Right lobe of liver (tissue), 6 donors: Measurements from ENCODE around the gene PDCD6IP. TPM values are rescaled to one million over a fixed set of nuclear protein-coding genes. Genes with fewer than 3 reads are reported as not detected.

ENCODE experiments used
- ATAC-seq, 4 donors: fragments of 200-7000 bp; cut with Tn5 transposase; one replicate each; pipeline ENCODE4 v1.9.1; 2020; ENCODE audit warnings: mild to moderate bottlenecking in 4 of 4, moderate library complexity in 4 of 4
- DNase-seq, 3 donors: peaks; one replicate each; pipeline ENCODE4 v3.0.0-alpha.2; 2020
- H3K27ac ChIP-seq, 3 donors: fragments of 200-600 bp; one replicate each; pipeline ENCODE4 v1.8.0; 2022
- H3K27me3 ChIP-seq, 2 donors: fragments of 200-600 bp; one replicate each; pipeline ENCODE4 v1.8.0; 2022
- H3K36me3 ChIP-seq, 4 donors: fragments of 200-600 bp; sonication (generic) in 1 of 4; one replicate each; pipeline versions ENCODE4 v1.5.1 to v1.8.0; 2017 to 2022; ENCODE audit warnings: control low read depth in 1 of 4
- H3K4me1 ChIP-seq, 4 donors: fragments of 200-600 bp; sonication (generic) in 1 of 4; one replicate each; pipeline versions ENCODE4 v1.5.1 to v1.8.0; 2017 to 2022; ENCODE audit warnings: control low read depth in 1 of 4
- H3K4me3 ChIP-seq, 3 donors: fragments of 200-600 bp; one replicate each; pipeline ENCODE4 v1.8.0; 2022
- H3K9me3 ChIP-seq, 4 donors: fragments of 200-600 bp; sonication (generic) in 1 of 4; one replicate each; pipeline versions ENCODE4 v1.5.1 to v1.8.0; 2017 to 2022; ENCODE audit warnings: control low read depth in 1 of 4
- CTCF ChIP-seq, 4 donors: fragments of 200-600 bp in 3 of 4; fragments of 450-650 bp in 1 of 4; IDR thresholded peaks; one replicate each; pipeline versions ENCODE4 v1.5.1 to v1.8.0; 2016 to 2022; ENCODE audit warnings: antibody characterized with exemption in 4 of 4, mild to moderate bottlenecking in 2 of 4
- POLR2A ChIP-seq: fragments of 450-650 bp; IDR thresholded peaks from one replicate; pipeline ENCODE4 v1.6.1; 2017; ENCODE audit warnings: antibody characterized with exemption, mild to moderate bottlenecking
- WGBS: methylation state at CpG from one replicate; pipeline ENCODE4 v1.1.6; 2018; ENCODE audit warnings: low coverage, low lambda C conversion rate; ENCODE audit not compliant: insufficient coverage; ENCODE audit errors: missing lambda C conversion rate; 5-methylcytosine and 5-hydroxymethylcytosine counted together
- intact Hi-C, 2 donors: fragments of 100-400 bp; cut with DNase I; formaldehyde crosslinking; loops; one replicate each; pipeline versions ENCODE4 v1.11.2 to v1.14.1; 2022
- total RNA-seq, 6 experiments: library from RNA; depleted of rRNA in 2 of 6; stranded (reverse); fragments of >200 nt in 2 of 6; fragmentation: NEBNext Ultra II Directional in 3 of 6; extraction: Animal tissue kit (Norgen Biotek cat#: 25700) in 3 of 6; gene quantifications; one replicate each; pipeline versions ENCODE4 v1.1.0 to v1.2.4, GENCODE V29; 2016 to 2023
- donor health status: DM: no; HTN: yes; CAD: no.
- donor health status: DM: no; HTN: no; CAD: no.
- donor health status: DM: no; HTN: no; CAD: no.
- donor health status: DM: no; HTN: yes; CAD: no.
- donor health status: DM: no; HTN: yes; CAD: no.

Gene PDCD6IP
- total RNA-seq, 6 experiments from 2014 or later = 83.0 to 140 (median 116) TPM

DNA sequence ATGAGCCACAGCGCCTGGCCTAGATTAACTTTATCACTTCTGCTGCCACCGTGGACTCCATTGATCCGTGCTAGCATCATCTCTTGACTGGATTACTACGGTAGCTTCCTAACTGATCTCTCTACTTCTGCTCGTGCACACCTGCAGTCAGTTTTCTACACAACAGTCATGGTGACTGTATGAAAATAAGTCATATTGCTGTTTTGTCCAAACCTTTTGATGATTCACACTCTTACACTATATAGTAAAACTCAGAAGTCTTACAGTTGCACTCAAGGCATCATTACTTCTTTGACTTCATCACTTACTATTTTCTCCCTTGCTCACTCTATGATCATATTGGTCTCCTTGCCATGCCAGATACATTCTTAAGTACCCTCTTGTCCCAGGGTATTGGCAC is 10.1 kb downstream of the PDCD6IP start:
- 96% methylated on average over 5 of the region's 5 CpGs for WGBS
- Histone ChIP-seq H3K9me3 (peaks cover 0 to 3% (median 0%) of the 10 kb centered on the region in 4 donors), H3K27ac (no peak overlapping the region), H3K4me3 (no peak overlapping the region), H3K27me3 (no peaks in the 10 kb centered on the region), H3K36me3 (peaks cover 0 to 1% (median 0%) of the 10 kb centered on the region in 4 donors), H3K4me1 (peaks cover 0 to 40% (median 18%) of the 10 kb centered on the region in 4 donors)
- ATAC-seq = no peak
- no peak for TF ChIP-seq POLR2A
- TF ChIP-seq CTCF (IDR thresholded peaks at IDR 0.05) = no peak
- no peak for DNase-seq
- intact Hi-C loops = no loop called here

DNA sequence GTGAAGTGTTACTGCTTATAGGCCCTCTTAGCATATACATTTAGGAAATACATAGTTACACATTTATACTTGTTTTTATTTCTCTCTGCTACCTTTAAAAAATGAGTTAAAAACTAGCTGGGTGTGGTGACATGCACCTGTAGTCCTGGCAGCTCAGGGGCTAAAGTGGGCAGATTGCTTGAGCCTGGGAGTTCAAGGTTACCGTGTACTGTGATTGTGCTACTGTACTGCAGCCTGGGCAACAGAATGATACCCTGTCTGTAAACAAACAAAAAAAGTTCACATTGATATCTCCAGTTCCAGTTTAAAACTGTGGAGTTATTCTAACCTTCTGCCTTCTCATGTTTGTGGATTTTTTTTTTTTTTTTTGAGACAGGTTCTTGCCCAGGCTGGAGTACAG is 12.1 kb downstream of the PDCD6IP start:
- Histone ChIP-seq H3K4me3 (no peak overlapping the region), H3K27me3 (no peaks in the 10 kb centered on the region), H3K27ac (peak overlapping the region in 1 of 3 donors; percentile 33), H3K4me1 (peaks cover 0 to 39% (median 18%) of the 10 kb centered on the region in 4 donors), H3K9me3 (no peaks in the 10 kb centered on the region), H3K36me3 (peaks cover 0 to 10% (median 5%) of the 10 kb centered on the region in 4 donors)
- intact Hi-C loops = no loop called here
- TF ChIP-seq CTCF (IDR thresholded peaks at IDR 0.05) = no peak
- TF ChIP-seq POLR2A = no peak
- DNase-seq = no peak
- peak; percentile 66 to 91 (median 82) for ATAC-seq
- 42% methylated on average over 1 of the region's 1 CpG for WGBS

DNA sequence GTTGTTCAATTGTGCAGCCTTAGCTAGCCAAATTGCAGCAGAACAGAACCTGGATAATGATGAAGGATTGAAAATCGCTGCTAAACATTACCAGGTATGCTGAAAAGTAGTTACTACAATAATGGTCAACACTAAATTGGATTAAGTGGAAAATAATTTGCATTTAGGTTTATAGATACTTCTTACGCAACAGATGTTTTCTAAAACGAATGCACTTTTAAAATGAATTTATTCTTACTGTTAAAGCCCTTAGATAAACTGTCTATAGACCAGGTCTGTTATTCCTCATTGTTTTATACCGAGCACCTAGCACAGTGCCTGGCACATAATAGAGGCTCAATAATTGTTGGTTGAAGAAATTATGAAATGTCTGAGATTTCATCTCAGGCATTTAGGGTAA is 23.6 kb downstream of the PDCD6IP start:
- H3K36me3 ChIP-seq = peaks cover 0 to 36% (median 8%) of the 10 kb centered on the region in 4 donors
- no peaks in the 10 kb centered on the region for H3K4me1 ChIP-seq
- H3K27ac ChIP-seq = no peak overlapping the region
- no peak for ATAC-seq
- no peak overlapping the region for H3K4me3 ChIP-seq
- no peaks in the 10 kb centered on the region for H3K9me3 ChIP-seq
- no peaks in the 10 kb centered on the region for H3K27me3 ChIP-seq
- TF ChIP-seq CTCF (IDR thresholded peaks at IDR 0.05) (no peak), POLR2A (no peak)
- 92% methylated on average over 4 of the region's 4 CpGs for WGBS
- intact Hi-C loops = no loop called here
- DNase-seq = no peak

DNA sequence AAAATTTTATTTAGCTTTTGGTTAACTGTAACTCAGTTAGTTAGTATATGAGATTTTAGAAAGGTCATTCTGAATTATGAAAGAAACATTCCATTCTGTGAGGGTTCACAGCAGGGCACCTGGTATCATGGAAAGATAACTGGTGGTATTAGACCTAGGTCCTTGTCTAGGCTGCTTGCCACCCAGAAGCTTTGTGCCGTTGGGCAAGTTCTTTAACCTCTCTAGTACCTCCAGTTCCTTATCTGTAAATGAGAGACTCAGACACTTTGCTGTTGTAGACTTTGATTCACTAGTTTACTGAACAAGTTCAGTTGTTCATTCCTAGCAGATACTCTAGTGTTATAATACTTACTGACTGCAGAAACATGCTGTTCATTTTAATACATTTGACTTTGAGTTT is 25.4 kb downstream of the PDCD6IP start:
- WGBS = no CpG with 5 or more reads among the region's 1 CpG
- no peak overlapping the region for H3K4me3 ChIP-seq

More for the DNA sequence above, 25.4 kb downstream of the PDCD6IP start:
- Histone ChIP-seq H3K4me1 (no peaks in the 10 kb centered on the region), H3K36me3 (peaks cover 0 to 46% (median 11%) of the 10 kb centered on the region in 4 donors), H3K27ac (no peak overlapping the region), H3K9me3 (no peaks in the 10 kb centered on the region), H3K27me3 (no peaks in the 10 kb centered on the region)
- DNase-seq (no peak), ATAC-seq (no peak)
- TF ChIP-seq POLR2A (no peak), CTCF (IDR thresholded peaks at IDR 0.05) (no peak)
- intact Hi-C loops = no loop called here
